B cell (primary cell): Measurements from ENCODE around the gene PHF21A. TPM values are rescaled to one million over a fixed set of nuclear protein-coding genes. Genes with fewer than 3 reads are reported as not detected.

ENCODE experiments used
- ATAC-seq: fragments of 200-7000 bp; cut with Tn5 transposase; one replicate; pipeline ENCODE4 v1.10.0; 2021; ENCODE audit warnings: low read depth, mild to moderate bottlenecking, moderate number of reproducible peaks, moderate library complexity
- CTCF ChIA-PET: fragments of 350-600 bp; sonication (Branson Sonifier 250); formaldehyde crosslinking; loops from one replicate; lab custom pipeline; 2021; ENCODE audit warnings: antibody characterized with exemption, inconsistent platforms; lab: Charles Lee
- POLR2A ChIA-PET: fragments of 350-600 bp; sonication (Branson Sonifier 250); formaldehyde crosslinking; loops from one replicate; lab custom pipeline; 2021; ENCODE audit warnings: antibody characterized with exemption; lab: Charles Lee
- DNase-seq: peaks from one replicate; pipeline ENCODE4 v3.0.0; 2013
- H2AFZ ChIP-seq: 2 replicates; pipeline ENCODE4 v1.6.1; 2012; ENCODE audit warnings: mild to moderate bottlenecking, low read depth, low read length; ENCODE audit not compliant: insufficient read depth, poor library complexity, severe bottlenecking
- H3K27ac ChIP-seq, 2 donors: 1 replicate in 1 of 2; 2 replicates in 1 of 2; pipeline ENCODE4 v1.5.1; 2012 to 2013; ENCODE audit warnings: low read length in 2 of 2, mild to moderate bottlenecking in 2 of 2, moderate library complexity in 1 of 2
- H3K27me3 ChIP-seq, 4 experiments: fragments of 200-600 bp in 1 of 4; sonication (generic) in 1 of 4; replicated peaks in 1 of 4; 1 replicate in 2 of 4; 2 replicates in 2 of 4; pipeline versions ENCODE4 v1.6.1 to v1.7.0; 2013 to 2016; ENCODE audit warnings: low read length in 3 of 4, mild to moderate bottlenecking in 2 of 4, mixed read lengths in 1 of 4, moderate library complexity in 1 of 4; ENCODE audit not compliant: insufficient read depth in 4 of 4, control insufficient read depth in 3 of 4; ENCODE audit errors: control extremely low read depth in 1 of 4
- H3K36me3 ChIP-seq, 2 experiments: replicated peaks in 1 of 2; 1 replicate in 1 of 2; 2 replicates in 1 of 2; pipeline versions ENCODE4 v1.6.1 to v1.7.1; 2013; ENCODE audit warnings: low read length in 1 of 2; ENCODE audit not compliant: insufficient read depth in 2 of 2, control insufficient read depth in 1 of 2; ENCODE audit errors: control extremely low read depth in 1 of 2, extremely low read depth in 1 of 2
- H3K4me1 ChIP-seq, 2 donors: fragments of 200-600 bp in 1 of 2; sonication (generic) in 1 of 2; 1 replicate in 1 of 2; 2 replicates in 1 of 2; pipeline versions ENCODE4 v1.5.1 to v1.6.1; 2013 to 2017; ENCODE audit warnings: low read length in 2 of 2; ENCODE audit not compliant: control insufficient read depth in 2 of 2, insufficient read depth in 2 of 2
- H3K4me2 ChIP-seq: replicated peaks from 2 replicates; pipeline ENCODE3; 2012; ENCODE audit warnings: mild to moderate bottlenecking, low read depth, low read length; ENCODE audit not compliant: poor library complexity, severe bottlenecking
- H3K4me3 ChIP-seq, 5 experiments: fragments of 200-600 bp in 1 of 5; sonication (generic) in 1 of 5; 1 replicate in 3 of 5; 2 replicates in 2 of 5; pipeline versions ENCODE4 v1.5.1 to v1.7.0; 2011 to 2016; ENCODE audit warnings: low read length in 4 of 5, mild to moderate bottlenecking in 4 of 5, low read depth in 2 of 5, control low read depth in 1 of 5, moderate library complexity in 1 of 5; ENCODE audit not compliant: insufficient read depth in 1 of 5; ENCODE audit errors: control extremely low read depth in 1 of 5, extremely low read depth in 1 of 5
- H3K79me2 ChIP-seq: fragments of 200-600 bp; sonication (generic); one replicate; pipeline ENCODE4 v1.6.0; 2016; ENCODE audit warnings: low read length; ENCODE audit not compliant: control insufficient read depth, insufficient read depth
- H3K9ac ChIP-seq: fragments of 200-600 bp; sonication (generic); 2 replicates; pipeline ENCODE4 v1.6.1; 2017; ENCODE audit warnings: mild to moderate bottlenecking, low read length, moderate library complexity
- H3K9me3 ChIP-seq, 3 donors: one replicate each; pipeline versions ENCODE4 v1.6.1 to v1.7.1; 2013; ENCODE audit warnings: low read length in 2 of 3; ENCODE audit not compliant: control insufficient read depth in 2 of 3, insufficient read depth in 1 of 3; ENCODE audit errors: control extremely low read depth in 1 of 3
- H4K20me1 ChIP-seq: 2 replicates; pipeline ENCODE4 v1.6.0; 2012; ENCODE audit warnings: mild to moderate bottlenecking, low read length; ENCODE audit not compliant: insufficient read depth, control insufficient read depth, poor library complexity, severe bottlenecking
- H3K27ac Mint-ChIP-seq: one replicate; pipeline ENCODE4 v1.8.0; 2021; ENCODE audit warnings: mixed read lengths
- H3K27me3 Mint-ChIP-seq: one replicate; pipeline ENCODE4 v1.8.0; 2021; ENCODE audit warnings: mixed read lengths
- H3K4me1 Mint-ChIP-seq: one replicate; pipeline ENCODE4 v1.8.0; 2021; ENCODE audit warnings: mixed read lengths
- H3K4me3 Mint-ChIP-seq: one replicate; pipeline ENCODE4 v1.8.0; 2021; ENCODE audit warnings: mixed read lengths
- H3K9me3 Mint-ChIP-seq: one replicate; pipeline ENCODE4 v1.8.0; 2022; ENCODE audit warnings: mixed read lengths; ENCODE audit not compliant: insufficient read depth
- EZH2 ChIP-seq: IDR thresholded peaks from 2 replicates; pipeline ENCODE4 v1.6.1; 2012; ENCODE audit warnings: borderline replicate concordance, low read depth, mild to moderate bottlenecking, moderate library complexity, low read length; ENCODE audit not compliant: insufficient read depth, poor library complexity, severe bottlenecking
- WGBS: methylation state at CpG from one replicate; pipeline ENCODE4 v1.1.5; 2013; ENCODE audit warnings: missing lambda C conversion rate; ENCODE audit not compliant: insufficient coverage; 5-methylcytosine and 5-hydroxymethylcytosine counted together
- intact Hi-C: fragments of 100-400 bp; cut with micrococcal nuclease; formaldehyde crosslinking; loops from one replicate; pipeline ENCODE4 v1.10.0; 2022
- polyA plus RNA-seq: library from polyadenylated mRNA; depleted of rRNA; stranded (reverse); fragments of >200 nt; gene quantifications from 2 replicates; pipeline ENCODE4 v1.2.3, GENCODE V29; 2012
- total RNA-seq, 2 donors: library from RNA; stranded (reverse); fragments of 120-200 nt in 1 of 2; gene quantifications; 1 replicate in 1 of 2; 2 replicates in 1 of 2; pipeline versions ENCODE4 v1.2.3 to v1.2.4, GENCODE V29; 2013 to 2022
- TF ChIP-seq, protein P1 (sequence below): fragments of 200-600 bp; IDR thresholded peaks from one replicate; pipeline ENCODE4 v1.8.0; 2022; ENCODE audit warnings: antibody characterized with exemption, mild to moderate bottlenecking

PHF21A gene
- total and polyA plus RNA-seq, 2 donors (not counting 1 experiment from before 2014, with no cell fraction given) = 41.9 to 103 TPM

GRCh38 chr11:46119352-46120216 is 1.7 kb downstream of the PHF21A start:
- Histone ChIP-seq H2AFZ (peak overlapping the region; percentile 86), H3K79me2 (peaks cover 51% of the 10 kb centered on the region), H3K9me3 (no peaks in the 10 kb centered on the region), H3K36me3 (no peaks in the 10 kb centered on the region), H3K27ac (peak overlapping the region; percentile 80 to 82), H3K4me3 (peak overlapping the region; percentile 58 to 89 (median 85)), H3K9ac (peak overlapping the region; percentile 69), H4K20me1 (no peaks in the 10 kb centered on the region), H3K4me1 (peaks cover 21 to 37% of the 10 kb centered on the region in 2 donors), H3K4me2 (peak overlapping the region; percentile 98), H3K27me3 (no peaks in the 10 kb centered on the region)
- TF ChIP-seq, protein P1, sequence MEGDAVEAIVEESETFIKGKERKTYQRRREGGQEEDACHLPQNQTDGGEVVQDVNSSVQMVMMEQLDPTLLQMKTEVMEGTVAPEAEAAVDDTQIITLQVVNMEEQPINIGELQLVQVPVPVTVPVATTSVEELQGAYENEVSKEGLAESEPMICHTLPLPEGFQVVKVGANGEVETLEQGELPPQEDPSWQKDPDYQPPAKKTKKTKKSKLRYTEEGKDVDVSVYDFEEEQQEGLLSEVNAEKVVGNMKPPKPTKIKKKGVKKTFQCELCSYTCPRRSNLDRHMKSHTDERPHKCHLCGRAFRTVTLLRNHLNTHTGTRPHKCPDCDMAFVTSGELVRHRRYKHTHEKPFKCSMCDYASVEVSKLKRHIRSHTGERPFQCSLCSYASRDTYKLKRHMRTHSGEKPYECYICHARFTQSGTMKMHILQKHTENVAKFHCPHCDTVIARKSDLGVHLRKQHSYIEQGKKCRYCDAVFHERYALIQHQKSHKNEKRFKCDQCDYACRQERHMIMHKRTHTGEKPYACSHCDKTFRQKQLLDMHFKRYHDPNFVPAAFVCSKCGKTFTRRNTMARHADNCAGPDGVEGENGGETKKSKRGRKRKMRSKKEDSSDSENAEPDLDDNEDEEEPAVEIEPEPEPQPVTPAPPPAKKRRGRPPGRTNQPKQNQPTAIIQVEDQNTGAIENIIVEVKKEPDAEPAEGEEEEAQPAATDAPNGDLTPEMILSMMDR = no peak
- no peak for TF ChIP-seq EZH2
- Mint-ChIP-seq H3K27ac (peak overlapping the region; percentile 97), H3K4me1 (peaks cover 45% of the 10 kb centered on the region), H3K9me3 (no peaks in the 10 kb centered on the region), H3K4me3 (peak overlapping the region; percentile 95), H3K27me3 (no peaks in the 10 kb centered on the region)
- DNase-seq (peak; percentile 90), ATAC-seq (peak; percentile 25)
- under 1% methylated on average over 41 of the region's 56 CpGs for WGBS
- ChIA-PET CTCF (interaction anchor here (0.8 kb wide), 1 partner anchor 113 kb away, joined by 3 read pairs; no protein-coding TSS in a partner anchor), POLR2A (interaction anchor here (0.6 kb wide), 2 partner anchors 272 to 1207 kb away, joined by 3 to 7 read pairs; partner anchors contain the start of gene CRY2)
- intact Hi-C loops = loop anchor here (2.0 to 5.0 kb wide), 5 partner anchors 187 to 498 kb away; partner anchors contain the start of genes ATG13, CRY2, HARBI1 and PEX16
